Left cardiac atrium (tissue), 4 donors: Measurements from ENCODE around the gene NBPF3. TPM values are rescaled to one million over a fixed set of nuclear protein-coding genes. Genes with fewer than 3 reads are reported as not detected.
"Not testable (repeated sequence)": the region's sequence is repeated elsewhere in the genome, so short reads cannot be mapped to it uniquely, and the experiment has no call there.

Experiments
- ATAC-seq, 2 donors: fragments of 200-7000 bp; cut with Tn5 transposase; one replicate each; pipeline ENCODE4 v1.9.1; 2020; ENCODE audit warnings: mild to moderate bottlenecking in 2 of 2, moderate library complexity in 2 of 2
- DNase-seq: peaks from one replicate; pipeline ENCODE4 v3.0.0-alpha.2; 2020
- intact Hi-C, 2 donors: fragments of 100-400 bp; cut with DNase I; formaldehyde crosslinking; loops; one replicate each; pipeline versions ENCODE4 v1.14.1 to v1.15.1; 2022 to 2023
- long read RNA-seq: library from polyadenylated mRNA; unstranded; transcript quantifications from one replicate; pipeline ENCODE4 v2.0.0, GENCODE V29; 2021
- total RNA-seq, 2 donors: library from RNA; stranded (reverse); fragmentation: NEBNext Ultra II Directional; extraction: Animal tissue kit (Norgen Biotek cat#: 25700); gene quantifications; one replicate each; pipeline ENCODE4 v1.2.1, GENCODE V29; 2021
- donor health status: DM: no; HTN: yes; CAD: no.
- donor health status: DM: no; HTN: yes; CAD: no; lungs with severe emphysema.
- donor health status: DM: yes; HTN: yes; CAD: no.
- donor health status: Dilated cardiomyopathy.

Gene NBPF3, protein sequence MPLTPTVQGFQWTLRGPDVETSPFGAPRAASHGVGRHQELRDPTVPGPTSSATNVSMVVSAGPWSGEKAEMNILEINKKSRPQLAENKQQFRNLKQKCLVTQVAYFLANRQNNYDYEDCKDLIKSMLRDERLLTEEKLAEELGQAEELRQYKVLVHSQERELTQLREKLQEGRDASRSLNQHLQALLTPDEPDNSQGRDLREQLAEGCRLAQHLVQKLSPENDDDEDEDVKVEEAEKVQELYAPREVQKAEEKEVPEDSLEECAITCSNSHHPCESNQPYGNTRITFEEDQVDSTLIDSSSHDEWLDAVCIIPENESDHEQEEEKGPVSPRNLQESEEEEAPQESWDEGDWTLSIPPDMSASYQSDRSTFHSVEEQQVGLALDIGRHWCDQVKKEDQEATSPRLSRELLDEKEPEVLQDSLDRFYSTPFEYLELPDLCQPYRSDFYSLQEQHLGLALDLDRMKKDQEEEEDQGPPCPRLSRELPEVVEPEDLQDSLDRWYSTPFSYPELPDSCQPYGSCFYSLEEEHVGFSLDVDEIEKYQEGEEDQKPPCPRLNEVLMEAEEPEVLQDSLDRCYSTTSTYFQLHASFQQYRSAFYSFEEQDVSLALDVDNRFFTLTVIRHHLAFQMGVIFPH
- 1 to 10 TPM; 6.5 to 6.8 TPM for total RNA-seq
- long read RNA-seq, partial matches to known transcripts = 0 of 1 reads
- long read RNA-seq, other reads (novel, unspliced or antisense) = 1 of 1 reads

DNA sequence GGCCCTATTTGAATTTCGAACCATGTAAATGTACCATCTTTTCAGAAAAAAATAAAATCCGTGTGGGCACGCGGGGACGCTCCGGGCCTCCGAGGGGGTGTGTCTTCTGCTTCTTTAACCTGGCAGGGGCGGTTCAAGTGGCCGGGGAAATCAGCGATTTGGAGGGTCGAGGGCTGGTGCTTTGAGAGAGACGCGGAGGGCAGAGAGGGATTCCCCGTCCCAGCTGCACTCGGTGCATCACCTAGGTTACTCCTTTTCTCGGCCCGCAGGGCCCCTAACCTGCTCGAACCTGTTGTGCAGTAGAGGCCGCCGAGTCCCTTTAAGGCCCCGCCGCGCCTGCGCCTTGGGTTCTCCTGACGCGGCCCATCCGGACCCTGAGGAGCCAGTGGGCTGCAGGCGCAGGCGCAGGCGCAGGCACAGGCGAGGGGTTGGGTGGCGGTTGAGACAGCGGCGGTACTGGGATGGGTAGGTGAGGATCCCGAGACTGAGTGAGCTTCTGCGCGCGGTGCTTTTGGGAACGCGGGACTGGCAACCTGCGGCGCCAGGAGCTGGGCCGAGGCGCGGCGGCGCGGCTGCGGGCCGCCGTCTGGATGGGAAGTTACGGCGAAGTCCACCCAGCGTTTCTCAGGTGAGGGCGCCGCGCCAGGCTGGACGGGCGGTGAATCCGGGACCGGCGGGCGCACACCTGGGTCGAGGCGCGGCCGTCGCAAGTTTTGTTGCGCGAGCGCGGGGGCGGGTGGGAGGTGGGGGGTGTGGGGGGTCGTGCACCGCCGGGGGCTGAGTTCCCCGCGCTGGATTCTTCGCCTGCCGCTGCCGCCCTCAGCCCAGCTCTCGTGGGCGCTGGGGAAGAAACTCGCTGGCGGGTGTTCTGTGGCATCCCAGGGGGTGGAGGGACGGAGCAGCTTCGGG lies at the start of gene NBPF3:
NBPF3 (plus strand) TSS at position 417 of the 909 bp plus-strand sequence. CDS start 4,950 bp downstream, outside the sequence.
- intact Hi-C loops = no loop called here
- ATAC-seq = peak; percentile 98
- DNase-seq = peak; percentile 92

DNA sequence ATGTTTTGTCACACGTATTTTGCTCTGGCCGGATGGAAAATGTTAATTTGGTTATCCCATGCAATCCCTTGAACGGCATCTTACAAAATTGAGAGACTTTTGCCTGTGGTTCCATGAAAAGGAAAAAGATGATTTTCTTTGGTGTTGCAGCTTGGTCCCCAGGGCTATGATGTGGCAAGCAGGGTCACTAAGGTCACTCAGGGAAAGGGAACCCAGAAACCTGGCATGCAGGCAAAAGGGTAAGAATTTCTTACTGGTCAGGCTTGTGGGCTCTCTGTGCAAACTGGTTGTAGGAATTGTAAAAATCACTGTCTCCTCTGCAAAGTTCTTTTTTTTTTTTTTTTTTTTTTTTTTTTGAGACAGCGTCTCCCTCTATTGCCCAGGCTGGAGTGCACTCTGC lies 48.4 kb upstream of the NBPF3 start:
- intact Hi-C loops = no loop called here
- no peak for DNase-seq
- ATAC-seq = peak in 1 of 2 donors; percentile 82

DNA sequence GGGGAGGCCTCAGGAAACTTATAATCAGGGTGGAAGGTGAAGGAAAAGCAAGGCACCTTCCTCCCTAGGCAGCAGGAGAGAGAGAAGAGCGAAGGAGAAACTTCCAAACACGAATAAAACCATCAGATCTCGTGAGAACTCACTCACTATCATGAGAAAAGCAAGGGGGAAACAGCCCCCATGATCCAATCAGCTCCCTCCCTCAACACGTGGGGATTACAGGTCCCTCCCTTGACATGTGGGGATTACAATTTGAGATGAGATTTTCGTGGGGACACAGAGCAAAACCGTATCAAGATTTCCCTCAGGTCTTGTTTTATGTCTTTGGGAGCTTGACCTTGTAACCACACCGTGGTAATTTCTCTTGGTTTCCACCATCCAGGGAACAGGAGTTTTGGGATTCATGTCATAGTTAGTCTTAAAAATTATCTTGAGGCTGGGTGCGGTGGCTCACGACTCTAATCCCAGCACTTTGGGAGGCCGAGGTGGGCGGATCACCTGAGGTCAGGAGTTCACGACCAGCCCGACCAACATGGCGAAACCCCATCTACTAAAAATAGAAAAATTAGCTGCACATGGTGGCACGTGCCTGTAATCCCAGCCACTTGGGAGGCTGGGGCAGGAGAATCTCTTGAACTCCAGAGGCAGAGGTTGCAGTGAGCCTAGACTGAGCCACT lies 47.2 kb upstream of the NBPF3 start:
- DNase-seq (no peak), ATAC-seq (no peak)
- intact Hi-C loops = no loop called here

DNA sequence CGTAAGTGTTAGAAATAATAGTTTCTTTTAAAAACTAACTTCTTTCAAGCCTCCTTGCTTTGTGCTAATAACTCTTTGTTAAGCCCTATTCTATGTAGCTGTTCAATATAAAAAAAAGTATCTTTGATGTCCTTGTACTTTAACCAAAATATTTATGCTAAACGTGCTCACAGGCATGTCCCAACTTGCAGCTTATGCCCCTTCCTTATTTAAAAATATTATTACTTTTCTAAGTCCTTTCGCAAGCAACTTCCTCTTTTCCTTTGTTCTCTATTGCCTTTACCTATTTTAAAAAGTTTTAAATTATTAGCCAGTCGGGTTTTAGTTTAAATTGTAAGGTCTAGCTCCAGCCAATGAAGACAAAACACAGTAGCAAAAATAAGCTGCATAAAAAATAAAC lies 43.4 kb upstream of the NBPF3 start:
- intact Hi-C loops = no loop called here
- DNase-seq (no peak), ATAC-seq (no peak)

DNA sequence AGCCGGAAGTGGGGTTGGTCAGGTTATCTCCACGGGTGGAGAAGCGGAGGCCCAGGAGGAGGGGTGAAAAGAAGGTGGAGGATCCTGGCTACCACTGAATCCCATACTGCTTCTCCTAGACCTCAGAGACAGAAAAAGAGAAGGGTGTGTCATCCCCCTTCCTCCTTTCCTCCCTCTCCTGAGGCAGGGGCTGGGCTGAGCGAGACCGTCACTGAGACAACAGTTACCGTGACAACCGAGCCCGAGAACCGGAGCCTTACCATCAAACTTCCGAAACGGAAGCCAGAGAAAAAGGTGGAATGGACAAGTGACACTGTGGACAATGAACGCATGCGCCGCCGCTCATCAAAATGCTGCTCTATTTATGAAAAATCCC lies 42.1 kb upstream of the NBPF3 start:
- intact Hi-C loops = no loop called here
- no peak for DNase-seq
- no peak for ATAC-seq

DNA sequence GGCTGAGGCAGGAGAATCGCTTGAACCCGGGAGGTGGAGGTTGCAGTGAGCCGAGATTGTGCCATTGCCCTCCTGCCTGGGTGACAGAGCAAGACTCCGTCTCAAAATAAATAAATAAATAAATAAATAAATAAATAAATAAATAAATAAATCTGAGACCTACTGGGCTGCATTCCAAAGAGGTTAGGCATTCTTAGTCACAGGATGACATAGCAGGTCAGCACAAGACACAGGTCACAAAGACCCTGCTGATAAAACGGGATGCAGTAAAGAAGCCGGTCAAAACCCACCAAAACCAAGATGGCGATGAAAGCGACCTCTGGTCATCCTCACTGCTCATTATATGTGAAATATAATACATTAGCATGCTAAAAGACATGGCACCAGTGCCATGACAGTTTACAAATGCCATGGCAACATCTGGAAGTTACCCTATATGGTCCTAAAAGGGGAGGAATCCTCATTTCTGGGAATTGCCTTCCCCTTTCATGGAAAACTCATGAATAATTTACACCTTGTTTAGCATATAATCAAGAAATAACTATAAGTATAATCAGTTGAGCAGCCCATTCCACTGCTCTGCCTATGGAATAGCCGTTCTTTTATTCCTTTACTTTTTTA lies 38.1 kb upstream of the NBPF3 start:
- intact Hi-C loops, ATAC-seq, DNase-seq: not testable (repeated sequence)

DNA sequence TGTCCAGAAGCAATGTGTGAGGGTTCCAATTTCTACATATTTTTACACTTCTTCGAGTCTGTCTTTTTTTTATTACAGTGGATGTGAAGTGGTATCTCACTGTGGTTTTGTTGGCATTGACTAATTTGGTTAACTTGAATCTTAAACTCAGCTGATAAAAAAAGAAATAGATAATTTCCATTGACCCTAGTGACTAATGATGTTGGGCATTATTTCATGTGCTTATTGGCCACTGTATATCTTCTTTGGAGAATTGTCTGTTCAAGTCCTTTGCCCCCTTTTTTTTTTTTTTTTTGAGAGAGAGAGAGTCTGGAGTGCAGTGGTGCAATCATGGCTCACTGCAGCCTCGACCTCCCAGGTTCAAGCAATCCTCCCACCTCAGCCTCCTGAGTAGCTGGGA lies 33.3 kb upstream of the NBPF3 start:
- ATAC-seq = no peak
- intact Hi-C loops = no loop called here
- no peak for DNase-seq

DNA sequence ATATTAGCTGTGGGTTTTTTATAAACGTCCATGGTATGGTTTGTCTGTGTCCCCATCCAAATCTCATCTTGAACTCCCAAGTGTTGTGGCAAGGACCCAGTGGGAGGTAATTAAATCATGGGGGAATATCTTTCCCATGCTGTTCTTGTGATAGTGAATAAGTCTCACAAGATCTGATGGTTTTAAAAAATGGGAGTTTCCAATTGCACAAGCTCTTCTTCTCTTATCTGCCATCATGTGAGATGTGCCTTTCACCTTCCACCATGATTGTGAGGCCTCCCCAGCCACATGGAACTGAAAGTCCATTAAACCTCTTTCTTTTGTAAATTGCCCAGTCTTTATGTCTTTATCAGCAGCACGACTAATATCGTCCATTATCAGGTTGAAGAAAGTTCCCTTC lies 30.0 kb upstream of the NBPF3 start:
- ATAC-seq, DNase-seq, intact Hi-C loops: not testable (repeated sequence)

DNA sequence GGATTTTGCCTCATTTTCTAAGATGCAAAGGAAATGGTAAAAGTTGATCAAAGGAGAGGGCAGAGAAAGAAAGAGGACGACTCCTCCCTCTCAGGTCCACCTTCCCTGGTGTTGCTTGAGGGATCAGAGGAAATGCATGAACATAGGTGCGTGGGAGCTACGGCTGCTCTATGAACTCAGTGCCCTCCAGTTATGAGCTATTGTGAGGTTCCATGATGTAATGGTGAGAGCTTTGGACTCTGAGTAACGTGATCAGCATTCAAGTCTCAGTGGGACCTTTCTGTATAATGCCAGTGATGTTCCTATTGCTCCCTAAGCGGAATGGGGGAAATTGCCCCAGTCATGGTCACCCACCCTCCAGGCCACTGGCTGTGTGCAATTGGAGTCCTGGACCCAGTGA lies 25.9 kb upstream of the NBPF3 start:
- ATAC-seq = no peak
- no peak for DNase-seq
- intact Hi-C loops = no loop called here

DNA sequence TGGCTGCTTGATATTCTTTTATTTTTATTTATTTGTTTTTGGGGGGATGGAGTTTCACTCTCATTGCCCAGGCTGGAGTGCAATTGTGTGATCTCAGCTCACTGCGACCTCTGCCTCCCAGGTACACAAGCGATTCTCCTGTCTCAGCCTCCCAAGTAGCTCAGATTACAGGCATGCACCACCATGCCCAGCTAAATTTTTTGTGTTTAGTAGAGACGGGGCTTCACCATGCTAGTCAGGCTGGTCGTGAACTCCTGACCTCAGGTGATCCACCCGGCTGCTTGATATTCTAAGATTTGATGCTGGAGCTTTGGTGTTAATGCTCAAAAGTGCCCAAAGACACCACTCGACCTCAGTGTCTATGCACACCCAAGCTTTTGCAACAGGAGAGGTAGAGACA lies 19.6 kb upstream of the NBPF3 start:
- DNase-seq, ATAC-seq, intact Hi-C loops: not testable (repeated sequence)

DNA sequence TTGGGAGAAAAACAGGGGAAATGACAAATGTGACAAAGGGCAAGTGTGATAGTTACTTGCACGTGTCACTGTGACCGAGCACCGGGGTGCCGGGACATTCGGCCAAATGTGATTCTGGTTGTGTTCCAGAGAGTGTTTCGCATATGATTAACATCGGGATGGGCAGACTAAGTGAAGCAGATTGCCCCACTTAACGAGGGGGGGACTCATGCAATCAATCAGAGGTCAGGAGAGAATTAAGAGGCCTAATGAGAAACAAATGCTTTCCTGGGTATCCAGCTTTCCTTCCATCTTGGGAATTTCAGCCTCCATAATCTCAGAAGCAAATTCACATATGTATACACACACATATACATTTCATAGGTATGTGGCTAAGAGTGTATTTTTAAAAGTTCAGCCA lies 18.6 kb upstream of the NBPF3 start:
- DNase-seq, ATAC-seq, intact Hi-C loops: not testable (repeated sequence)

DNA sequence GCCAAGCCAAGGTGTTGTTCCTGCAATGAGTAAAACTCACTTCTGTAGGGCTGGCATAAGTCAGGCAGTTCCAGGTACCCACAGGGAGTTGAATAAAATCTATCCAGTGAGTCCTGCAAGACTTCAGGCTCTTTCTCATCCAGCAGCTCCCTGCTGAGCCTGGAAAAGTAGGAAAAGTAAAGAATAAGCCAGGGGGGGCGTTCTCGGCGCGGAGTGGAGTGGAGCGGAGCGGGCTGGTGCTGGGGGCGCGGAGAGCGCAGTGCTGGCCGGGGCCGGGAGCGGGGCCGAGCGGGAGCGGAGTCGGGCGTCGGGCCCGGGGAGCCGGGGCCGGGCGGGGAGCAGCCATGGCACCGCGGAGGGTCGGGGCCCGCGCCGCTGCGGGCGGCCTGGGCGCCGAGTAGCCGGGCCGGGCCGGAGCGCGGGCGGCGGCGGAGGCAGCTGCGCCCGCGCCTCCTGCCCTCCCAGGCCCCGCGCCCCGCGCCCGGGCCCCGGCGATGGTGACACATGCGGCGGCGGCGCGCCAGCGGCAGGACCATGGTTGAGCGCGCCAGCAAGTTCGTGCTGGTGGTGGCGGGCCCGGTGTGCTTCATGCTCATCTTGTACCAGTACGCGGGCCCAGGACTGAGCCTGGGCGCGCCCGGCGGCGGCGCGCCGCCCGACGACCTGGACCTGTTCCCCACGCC lies 12.0 kb upstream of the NBPF3 start:
- ATAC-seq = peak; percentile 23 to 58
- DNase-seq, intact Hi-C loops: not testable (repeated sequence)

DNA sequence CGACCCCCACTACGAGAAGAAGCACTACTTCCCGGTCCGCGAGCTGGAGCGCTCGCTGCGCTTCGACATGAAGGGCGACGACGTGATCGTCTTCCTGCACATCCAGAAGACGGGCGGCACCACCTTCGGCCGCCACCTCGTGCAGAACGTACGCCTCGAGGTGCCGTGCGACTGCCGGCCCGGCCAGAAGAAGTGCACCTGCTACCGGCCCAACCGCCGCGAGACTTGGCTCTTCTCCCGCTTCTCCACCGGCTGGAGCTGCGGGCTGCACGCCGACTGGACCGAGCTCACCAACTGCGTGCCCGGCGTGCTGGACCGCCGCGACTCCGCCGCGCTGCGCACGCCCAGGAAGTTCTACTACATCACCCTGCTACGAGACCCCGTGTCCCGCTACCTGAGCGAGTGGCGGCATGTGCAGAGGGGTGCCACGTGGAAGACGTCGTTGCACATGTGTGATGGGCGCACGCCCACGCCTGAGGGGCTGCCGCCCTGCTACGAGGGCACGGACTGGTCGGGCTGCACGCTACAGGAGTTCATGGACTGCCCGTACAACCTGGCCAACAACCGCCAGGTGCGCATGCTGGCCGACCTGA lies 11.4 kb upstream of the NBPF3 start:
- DNase-seq, intact Hi-C loops: not testable (repeated sequence)
- peak in 1 of 2 donors; percentile 27 for ATAC-seq

DNA sequence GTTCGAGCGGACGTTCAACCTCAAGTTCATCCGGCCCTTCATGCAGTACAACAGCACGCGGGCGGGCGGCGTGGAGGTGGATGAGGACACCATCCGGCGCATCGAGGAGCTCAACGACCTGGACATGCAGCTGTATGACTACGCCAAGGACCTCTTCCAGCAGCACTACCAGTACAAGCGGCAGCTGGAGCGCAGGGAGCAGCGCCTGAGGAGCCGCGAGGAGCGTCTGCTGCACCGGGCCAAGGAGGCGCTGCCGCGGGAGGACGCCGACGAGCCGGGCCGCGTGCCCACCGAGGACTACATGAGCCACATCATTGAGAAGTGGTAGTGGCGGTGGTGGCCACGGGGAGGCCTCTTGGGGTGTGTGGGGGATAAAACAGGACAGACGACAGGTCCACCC lies 10.7 kb upstream of the NBPF3 start:
- ATAC-seq, DNase-seq, intact Hi-C loops: not testable (repeated sequence)

DNA sequence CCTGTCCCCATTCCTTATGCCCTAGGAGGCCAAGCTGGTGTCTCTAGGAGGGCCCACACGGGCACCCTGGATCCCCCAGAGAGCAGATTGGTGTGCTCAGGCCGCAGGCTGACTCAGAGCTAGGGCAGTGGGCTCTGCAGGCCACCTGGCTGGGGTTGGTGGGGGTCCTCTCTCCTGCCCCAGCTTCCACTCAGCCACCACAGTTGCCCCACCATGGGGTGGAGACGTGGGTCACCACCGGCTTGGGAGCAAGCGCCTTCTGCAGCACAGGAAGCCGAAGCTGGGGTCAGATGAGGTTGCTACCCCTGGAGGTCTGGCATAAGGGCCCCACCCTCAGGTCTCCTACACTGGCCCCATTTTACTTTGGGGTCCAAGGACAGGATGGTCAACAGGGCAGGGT lies 9.1 kb upstream of the NBPF3 start:
- ATAC-seq, DNase-seq, intact Hi-C loops: not testable (repeated sequence)

DNA sequence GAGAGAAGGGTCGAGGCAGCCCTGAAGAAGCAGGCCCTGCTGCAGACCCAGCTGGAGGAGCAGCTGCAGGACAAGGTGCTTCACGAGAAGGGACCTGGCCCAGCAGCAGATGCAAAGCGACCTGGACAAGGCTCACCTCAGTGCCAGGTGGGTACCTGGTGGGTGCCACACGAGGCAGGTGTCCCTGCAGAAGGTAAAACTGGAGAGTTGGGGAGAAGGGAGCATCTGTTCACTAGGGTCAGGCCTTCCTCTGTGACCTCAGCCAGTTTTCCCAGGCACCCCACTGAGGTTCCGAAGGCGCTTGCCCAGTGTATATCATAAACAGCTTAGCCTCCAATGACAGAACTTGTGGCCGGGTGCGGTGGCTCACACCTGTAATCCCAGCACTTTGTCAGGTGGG lies 5.5 kb upstream of the NBPF3 start:
- DNase-seq (no peak), ATAC-seq (no peak)
- intact Hi-C loops = no loop called here

DNA sequence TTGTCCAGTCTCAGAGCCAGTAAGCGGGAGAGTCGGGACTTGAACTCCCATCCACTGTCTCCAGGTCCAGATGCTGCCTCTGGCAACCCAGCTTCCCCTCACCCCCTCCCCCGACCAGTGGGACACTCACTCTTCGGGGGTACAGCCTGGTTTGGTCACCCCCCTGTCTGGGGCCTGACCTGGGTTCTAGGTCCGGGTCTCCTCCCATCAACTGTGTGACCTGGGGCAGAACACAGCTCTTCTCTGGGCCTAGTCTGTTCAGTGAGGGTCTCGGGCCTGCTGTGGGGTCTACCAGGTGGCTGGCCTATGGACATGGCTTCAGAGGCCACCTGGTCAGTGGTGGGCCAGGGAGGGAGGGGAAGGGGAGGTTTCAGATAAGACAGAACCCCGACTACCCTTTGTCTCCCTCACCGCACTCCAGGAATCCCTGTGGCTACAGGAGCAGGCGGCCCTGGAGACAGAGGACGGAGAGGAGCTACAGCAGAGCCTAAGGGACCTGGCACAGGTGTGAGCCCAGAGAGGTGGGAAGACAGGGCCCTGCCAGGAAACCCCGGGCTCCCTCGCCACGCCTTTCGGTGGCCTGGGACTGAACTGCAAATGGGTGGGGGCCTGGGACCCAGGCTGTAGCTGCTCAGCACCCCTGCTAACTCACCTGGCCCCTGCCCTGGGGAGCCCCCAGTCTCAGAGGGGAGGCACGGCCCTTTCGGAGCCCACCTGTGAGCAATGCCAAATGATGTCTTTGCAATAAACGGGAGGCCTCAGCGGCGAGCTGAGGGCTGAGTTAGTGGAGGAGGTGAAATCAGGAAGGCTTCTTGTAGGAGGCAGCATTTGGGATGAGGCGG lies 4.1 kb upstream of the NBPF3 start:
- no peak for DNase-seq
- intact Hi-C loops = no loop called here
- ATAC-seq = no peak
